KG1 (cell line): Measurements from ENCODE around the gene GOLGA6A.
A peak's percentile ranks its signal among the peaks of the same experiment; 100 is the strongest.
"Not testable (repeated sequence)": the region's sequence is repeated elsewhere in the genome, so short reads cannot be mapped to it uniquely, and the experiment has no call there.

Experiments used
- DNase-seq: peaks from one replicate; lab custom pipeline; 2025; lab: John Stamatoyannopoulos, UW

GOLGA6A gene

GRCh38 chr15:74099963-74100733 lies 17.8 kb upstream of the GOLGA6A start:
- not testable (repeated sequence) for DNase-seq

GRCh38 chr15:74096753-74097474 lies 14.6 kb upstream of the GOLGA6A start:
- DNase-seq: not testable (repeated sequence)

- DNase-seq: not testable (repeated sequence)
Measured at GRCh38 chr15:74095610-74096009, 13.3 kb upstream of the GOLGA6A start.

GRCh38 chr15:74094567-74094966 lies 12.2 kb upstream of the GOLGA6A start:
- DNase-seq: not testable (repeated sequence)

GRCh38 chr15:74075781-74076180 lies 6.6 kb downstream of the GOLGA6A start:
- DNase-seq: not testable (repeated sequence)

GRCh38 chr15:74072614-74073337 lies 9.6 kb downstream of the GOLGA6A start:
- DNase-seq: not testable (repeated sequence)

GRCh38 chr15:74072132-74072531 lies 10.2 kb downstream of the GOLGA6A start:
- DNase-seq: not testable (repeated sequence)

GRCh38 chr15:74071645-74072044 lies 10.7 kb downstream of the GOLGA6A start:
- DNase-seq: not testable (repeated sequence)

GRCh38 chr15:74065684-74066411 lies 16.5 kb downstream of the GOLGA6A start:
- not testable (repeated sequence) for DNase-seq

- not testable (repeated sequence) for DNase-seq
Measured at GRCh38 chr15:74064822-74065221, 17.5 kb downstream of the GOLGA6A start.

- DNase-seq: not testable (repeated sequence)
Measured at GRCh38 chr15:74064183-74064582, 18.2 kb downstream of the GOLGA6A start.

- DNase-seq: not testable (repeated sequence)
Measured at GRCh38 chr15:74063425-74064146, 18.8 kb downstream of the GOLGA6A start.

- DNase-seq: no peak
Measured at GRCh38 chr15:74062671-74063070, 19.7 kb downstream of the GOLGA6A start.

GRCh38 chr15:74062236-74062635 lies 20.1 kb downstream of the GOLGA6A start:
- DNase-seq: no peak

GRCh38 chr15:74060251-74060650 lies 22.1 kb downstream of the GOLGA6A start:
- DNase-seq: no peak

GRCh38 chr15:74059050-74059833 lies 23.1 kb downstream of the GOLGA6A start:
- not testable (repeated sequence) for DNase-seq

- DNase-seq: not testable (repeated sequence)
Measured at GRCh38 chr15:74056330-74056729, 26.0 kb downstream of the GOLGA6A start.

GRCh38 chr15:74055804-74056203 lies 26.5 kb downstream of the GOLGA6A start:
- DNase-seq: no peak

GRCh38 chr15:74053941-74054529 lies 28.3 kb downstream of the GOLGA6A start:
- DNase-seq: peak; percentile 18

- no peak for DNase-seq
Measured at GRCh38 chr15:74053517-74053916, 28.8 kb downstream of the GOLGA6A start.
